Osteoblast (primary cell): ENCODE results near the gene BMP2K. TPM values are rescaled to one million over a fixed set of nuclear protein-coding genes. Genes with fewer than 3 reads are reported as not detected.

Source experiments
- DNase-seq: peaks from one replicate; pipeline ENCODE4 v3.0.0; 2011; ENCODE audit warnings: low spot score, mixed read lengths; ENCODE audit not compliant: insufficient read length; ENCODE audit errors: missing footprints
- H2AFZ ChIP-seq: 2 replicates; pipeline ENCODE4 v1.6.0; 2011; ENCODE audit warnings: mild to moderate bottlenecking, low read length
- H3K27ac ChIP-seq: 2 replicates; pipeline ENCODE4 v1.5.1; 2011; ENCODE audit warnings: mild to moderate bottlenecking, low read depth, low read length, moderate library complexity
- H3K27me3 ChIP-seq: 2 replicates; pipeline ENCODE4 v1.6.0; 2012; ENCODE audit warnings: mild to moderate bottlenecking, control low read depth, inconsistent platforms, low read length, moderate library complexity; ENCODE audit not compliant: insufficient read depth
- H3K36me3 ChIP-seq: 2 replicates; pipeline ENCODE4 v1.5.1; 2011; ENCODE audit warnings: mild to moderate bottlenecking, low read length, control low read depth, moderate library complexity; ENCODE audit not compliant: insufficient read depth
- H3K4me1 ChIP-seq: 2 replicates; pipeline ENCODE4 v1.5.1; 2011; ENCODE audit warnings: mild to moderate bottlenecking, low read length, control low read depth, moderate library complexity; ENCODE audit not compliant: insufficient read depth
- H3K4me2 ChIP-seq: 2 replicates; pipeline ENCODE4 v1.6.0; 2011; ENCODE audit warnings: mild to moderate bottlenecking, low read length; ENCODE audit not compliant: insufficient read depth
- H3K4me3 ChIP-seq: fragments of 200-600 bp; sonication (generic); 3 replicates; pipeline ENCODE4 v1.5.1; 2012; ENCODE audit warnings: mild to moderate bottlenecking, low read length, inconsistent platforms; ENCODE audit not compliant: insufficient read depth
- H3K79me2 ChIP-seq: 2 replicates; pipeline ENCODE4 v1.6.0; 2012; ENCODE audit warnings: mild to moderate bottlenecking, low read length, control low read depth, inconsistent platforms; ENCODE audit not compliant: insufficient read depth
- H3K9me3 ChIP-seq: 2 replicates; pipeline ENCODE4 v1.5.1; 2011; ENCODE audit warnings: low read depth, low read length, control low read depth
- H4K20me1 ChIP-seq: 2 replicates; pipeline ENCODE4 v1.6.0; 2012; ENCODE audit warnings: mild to moderate bottlenecking, low read length, control low read depth; ENCODE audit not compliant: insufficient read depth
- CTCF ChIP-seq: IDR thresholded peaks from 2 replicates; pipeline ENCODE4 v1.5.1; 2011; ENCODE audit warnings: mild to moderate bottlenecking, low read depth, low read length, moderate library complexity; ENCODE audit errors: extremely low read depth
- total RNA-seq: library from RNA; depleted of rRNA; stranded (reverse); fragments of >200 nt; gene quantifications from 2 replicates; pipeline ENCODE4 v1.2.3, GENCODE V29; 2012

The BMP2K gene
- total RNA-seq, 1 donor: 61.2 TPM

GRCh38 chr4:78928835-78929234 is 152.7 kb downstream of the BMP2K start:
- Histone ChIP-seq H3K79me2 (no peaks in the 10 kb centered on the region), H2AFZ (no peak overlapping the region), H3K27ac (no peak overlapping the region), H3K4me1 (no peaks in the 10 kb centered on the region), H3K4me2 (no peak overlapping the region), H3K9me3 (no peaks in the 10 kb centered on the region), H3K4me3 (no peak overlapping the region), H4K20me1 (no peaks in the 10 kb centered on the region), H3K36me3 (peaks cover 6% of the 10 kb centered on the region), H3K27me3 (no peaks in the 10 kb centered on the region)
- TF ChIP-seq CTCF: no peak
- no peak for DNase-seq

GRCh38 chr4:78930016-78930629 is 154.0 kb downstream of the BMP2K start:
- Histone ChIP-seq H2AFZ (no peak overlapping the region), H3K4me3 (no peak overlapping the region), H3K27me3 (no peaks in the 10 kb centered on the region), H3K27ac (no peak overlapping the region), H4K20me1 (no peaks in the 10 kb centered on the region), H3K9me3 (no peaks in the 10 kb centered on the region), H3K79me2 (no peaks in the 10 kb centered on the region), H3K4me2 (no peak overlapping the region), H3K4me1 (no peaks in the 10 kb centered on the region), H3K36me3 (peaks cover 6% of the 10 kb centered on the region)
- no peak for DNase-seq
- TF ChIP-seq CTCF: no peak

- Histone ChIP-seq H3K36me3 (no peaks in the 10 kb centered on the region), H3K79me2 (peaks cover 26% of the 10 kb centered on the region), H3K4me1 (peaks cover 8% of the 10 kb centered on the region), H4K20me1 (no peaks in the 10 kb centered on the region), H3K9me3 (no peaks in the 10 kb centered on the region), H3K27me3 (peaks cover 3% of the 10 kb centered on the region), H3K4me3 (no peak overlapping the region), H3K4me2 (no peak overlapping the region), H3K27ac (no peak overlapping the region), H2AFZ (no peak overlapping the region)
- TF ChIP-seq CTCF: no peak
- DNase-seq: no peak
Measured at GRCh38 chr4:78936989-78937388, 160.8 kb downstream of the BMP2K start.

GRCh38 chr4:78937837-78938236 is 161.7 kb downstream of the BMP2K start:
- DNase-seq: no peak
- Histone ChIP-seq H2AFZ (no peak overlapping the region), H3K4me2 (peak overlapping the region; percentile 97), H3K4me3 (no peak overlapping the region), H3K36me3 (no peaks in the 10 kb centered on the region), H3K9me3 (no peaks in the 10 kb centered on the region), H3K27ac (no peak overlapping the region), H3K79me2 (peaks cover 26% of the 10 kb centered on the region), H4K20me1 (no peaks in the 10 kb centered on the region), H3K4me1 (peaks cover 8% of the 10 kb centered on the region), H3K27me3 (peaks cover 5% of the 10 kb centered on the region)
- no peak for TF ChIP-seq CTCF
